ENCODE measurements around the gene PI4KA. TPM values are rescaled to one million over a fixed set of nuclear protein-coding genes. Genes with fewer than 3 reads are reported as not detected.

The PI4KA gene
- polyA plus RNA-seq, 1 of the 3 experiments (the other 2 are of a cell fraction) = 30.0 TPM

DNA sequence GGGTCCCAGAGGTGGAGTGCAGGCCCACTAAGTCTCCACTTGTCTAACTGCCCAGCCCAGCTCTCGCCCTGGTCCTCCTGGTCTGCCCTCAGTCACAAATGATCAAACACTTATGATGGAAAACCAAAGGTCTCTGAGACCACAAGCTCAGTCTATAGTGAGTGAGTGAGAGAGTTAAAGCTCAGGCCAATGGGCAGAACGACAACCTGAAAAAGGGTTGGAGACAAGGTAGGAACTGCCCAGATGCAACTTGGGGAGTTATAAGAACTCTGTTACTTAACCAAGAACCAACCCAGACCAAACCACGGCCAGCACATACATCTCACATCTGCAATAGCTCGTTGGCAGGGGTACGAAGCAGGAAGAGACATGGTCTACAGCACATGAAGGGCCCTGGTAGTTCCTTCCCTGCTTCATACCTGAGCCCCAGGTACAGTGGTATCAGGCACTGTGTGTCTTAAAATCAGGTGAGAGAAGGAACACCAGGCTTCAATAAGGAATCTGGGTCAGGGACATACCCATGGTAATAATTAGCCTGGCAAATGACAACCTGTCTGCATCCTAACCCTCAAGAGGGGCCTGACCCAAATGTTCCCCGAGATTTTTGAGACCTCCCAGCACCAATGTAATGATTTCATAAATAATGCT, 48.9 kb downstream of the PI4KA start (continued):
- no peak for TF ChIP-seq YY1 (IDR thresholded peaks at IDR 0.05; ENCODE audit: low read depth)
- TF ChIP-seq POLR2AphosphoS5 (IDR thresholded peaks at IDR 0.05; ENCODE audit: low read depth, low read length) = no peak
- no peak for TF ChIP-seq RFX5 (IDR thresholded peaks at IDR 0.05; ENCODE audit: low read length)
- no peak for TF ChIP-seq FOXM1 (IDR thresholded peaks at IDR 0.05; ENCODE audit: low read depth)

- Histone ChIP-seq H3K4me1 (ENCODE audit: control insufficient read depth in 1 of 2, insufficient read depth in 2 of 2, low read depth in 1 of 2, low read length in 1 of 2) (peaks cover 0 to 17% of the 10 kb centered on the region in 2 experiments; a peak in 1 of 4 replicates), H3K9me3 (no peaks in the 10 kb centered on the region), H3K4me2 (no peak overlapping the region), H4K20me1 (ENCODE audit: insufficient read depth) (no peaks in the 10 kb centered on the region), H3K4me3 (ENCODE audit: low read depth in 2 of 2, low read length in 1 of 2) (no peak overlapping the region), H2AFZ (ENCODE audit: low read depth) (no peak overlapping the region), H3K27me3 (ENCODE audit: insufficient read depth) (no peaks in the 10 kb centered on the region), H3K9me2 (no peaks in the 10 kb centered on the region), H3K9ac (no peak overlapping the region), H3K36me3 (replicated peaks in 1 of 2; ENCODE audit: control insufficient read depth in 1 of 2, insufficient read depth in 2 of 2, low read length in 1 of 2) (peaks cover 25 to 30% of the 10 kb centered on the region in 2 experiments), H3K27ac (ENCODE audit: low read depth in 2 of 2, low read length in 1 of 2) (no peak overlapping the region), H3K79me2 (ENCODE audit: insufficient read depth) (no peaks in the 10 kb centered on the region), H3F3A (replicated peaks; ENCODE audit: insufficient read depth) (peaks cover 4% of the 10 kb centered on the region)
- CTCF ChIA-PET = interaction anchor here (1.0 to 1.4 kb wide), 2 partner anchors 25 to 77 kb away, joined by 4 read pairs; no protein-coding TSS in a partner anchor
- POLR2A ChIA-PET = no interaction called here
- no peak for DNase-seq
- TF ChIP-seq RXRA (IDR thresholded peaks at IDR 0.05; ENCODE audit: borderline replicate concordance, low read depth) (no peak), SMC3 (IDR thresholded peaks at IDR 0.05; ENCODE audit: low read depth, low read length) (no peak)
- WGBS (ENCODE audit: low lambda C conversion rate) = 89% methylated on average over 4 of the region's 4 CpGs
Observed at GRCh38 chr22:20808844-20809243, 49.8 kb downstream of the PI4KA start.

GRCh38 chr22:20807315-20807752, 51.3 kb downstream of the PI4KA start:
- ChIA-PET CTCF (no interaction called here), POLR2A (no interaction called here)
- Histone ChIP-seq H4K20me1 (ENCODE audit: insufficient read depth) (no peaks in the 10 kb centered on the region), H3K36me3 (replicated peaks in 1 of 2; ENCODE audit: control insufficient read depth in 1 of 2, insufficient read depth in 2 of 2, low read length in 1 of 2) (peaks cover 14 to 34% of the 10 kb centered on the region in 2 experiments), H3K27me3 (ENCODE audit: insufficient read depth) (no peaks in the 10 kb centered on the region), H3K4me2 (no peak overlapping the region), H2AFZ (ENCODE audit: low read depth) (no peak overlapping the region), H3K9ac (no peak overlapping the region), H3K4me1 (ENCODE audit: control insufficient read depth in 1 of 2, insufficient read depth in 2 of 2, low read depth in 1 of 2, low read length in 1 of 2) (peaks cover 0 to 17% of the 10 kb centered on the region in 2 experiments; a peak in 1 of 4 replicates), H3K27ac (ENCODE audit: low read depth in 2 of 2, low read length in 1 of 2) (peak overlapping the region in 1 of 2 experiments; percentile 59; a peak in 2 of 4 replicates), H3K4me3 (ENCODE audit: low read depth in 2 of 2, low read length in 1 of 2) (no peak overlapping the region), H3K9me3 (no peaks in the 10 kb centered on the region), H3K9me2 (no peaks in the 10 kb centered on the region), H3K79me2 (ENCODE audit: insufficient read depth) (no peaks in the 10 kb centered on the region), H3F3A (replicated peaks; ENCODE audit: insufficient read depth) (peaks cover 4% of the 10 kb centered on the region)
- no peak for DNase-seq
- 51% methylated on average over 3 of the region's 4 CpGs for WGBS (ENCODE audit: low lambda C conversion rate)
- TF ChIP-seq, protein P1, sequence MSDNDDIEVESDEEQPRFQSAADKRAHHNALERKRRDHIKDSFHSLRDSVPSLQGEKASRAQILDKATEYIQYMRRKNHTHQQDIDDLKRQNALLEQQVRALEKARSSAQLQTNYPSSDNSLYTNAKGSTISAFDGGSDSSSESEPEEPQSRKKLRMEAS (IDR thresholded peaks at IDR 0.05; ENCODE audit: low read depth) = peak; percentile 38; the same call in 1 of the 2 replicates
- peak; percentile 52 for TF ChIP-seq JUND (IDR thresholded peaks at IDR 0.05)
- TF ChIP-seq RAD21 (IDR thresholded peaks at IDR 0.05; ENCODE audit: low read length) = no peak
- TF ChIP-seq FOSL2 (IDR thresholded peaks at IDR 0.05; ENCODE audit: borderline replicate concordance, low read depth) = peak; percentile 54; the same call in 1 of the 2 replicates

All from SK-N-SH (cell line).